Measurements from ENCODE around the gene ZNF385B.

Gene ZNF385B

DNA sequence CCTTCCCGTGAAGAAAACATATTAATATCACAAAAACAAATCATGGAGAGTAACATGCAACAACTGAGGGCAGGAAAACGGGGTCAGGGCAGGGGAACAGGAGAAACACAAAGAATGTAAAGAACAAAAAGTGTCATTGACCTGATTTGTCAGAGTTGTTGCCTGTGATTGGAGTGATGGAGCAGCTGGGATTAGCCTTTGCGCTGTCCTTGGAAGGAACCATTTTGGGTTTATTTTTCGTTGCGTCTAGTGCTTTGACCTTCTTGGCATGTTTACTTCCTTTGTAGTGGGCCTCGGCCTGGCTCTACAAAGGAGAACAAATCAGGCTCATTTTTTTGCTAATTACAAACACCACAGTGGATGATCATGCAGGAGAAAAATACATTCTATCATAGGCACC lies 378.3 kb downstream of the ZNF385B start:
- H3K27me3 ChIP-seq (ENCODE audit: insufficient read depth, low read length), result no peaks in the 10 kb centered on the region
- no peak overlapping the region for H3K27ac ChIP-seq (ENCODE audit: low read depth, low read length, poor library complexity, severe bottlenecking)
- H3K36me3 ChIP-seq (ENCODE audit: insufficient read depth, low read length), result no peaks in the 10 kb centered on the region
- H4K20me1 ChIP-seq (ENCODE audit: insufficient read depth, low read length), result no peaks in the 10 kb centered on the region
- no peaks in the 10 kb centered on the region for H3F3A ChIP-seq (ENCODE audit: insufficient read depth, low read length)
- no peak overlapping the region for H3K4me3 ChIP-seq (ENCODE audit: low read depth, low read length, poor library complexity, severe bottlenecking)
- H3K9me3 ChIP-seq (ENCODE audit: low read length), result no peaks in the 10 kb centered on the region
- no peaks in the 10 kb centered on the region for H3K4me1 ChIP-seq (ENCODE audit: insufficient read depth, low read length, severe bottlenecking)
- TF ChIP-seq EZH2 (IDR thresholded peaks at IDR 0.05; ENCODE audit: borderline replicate concordance, low read length), result no peak
- TF ChIP-seq, protein P1, sequence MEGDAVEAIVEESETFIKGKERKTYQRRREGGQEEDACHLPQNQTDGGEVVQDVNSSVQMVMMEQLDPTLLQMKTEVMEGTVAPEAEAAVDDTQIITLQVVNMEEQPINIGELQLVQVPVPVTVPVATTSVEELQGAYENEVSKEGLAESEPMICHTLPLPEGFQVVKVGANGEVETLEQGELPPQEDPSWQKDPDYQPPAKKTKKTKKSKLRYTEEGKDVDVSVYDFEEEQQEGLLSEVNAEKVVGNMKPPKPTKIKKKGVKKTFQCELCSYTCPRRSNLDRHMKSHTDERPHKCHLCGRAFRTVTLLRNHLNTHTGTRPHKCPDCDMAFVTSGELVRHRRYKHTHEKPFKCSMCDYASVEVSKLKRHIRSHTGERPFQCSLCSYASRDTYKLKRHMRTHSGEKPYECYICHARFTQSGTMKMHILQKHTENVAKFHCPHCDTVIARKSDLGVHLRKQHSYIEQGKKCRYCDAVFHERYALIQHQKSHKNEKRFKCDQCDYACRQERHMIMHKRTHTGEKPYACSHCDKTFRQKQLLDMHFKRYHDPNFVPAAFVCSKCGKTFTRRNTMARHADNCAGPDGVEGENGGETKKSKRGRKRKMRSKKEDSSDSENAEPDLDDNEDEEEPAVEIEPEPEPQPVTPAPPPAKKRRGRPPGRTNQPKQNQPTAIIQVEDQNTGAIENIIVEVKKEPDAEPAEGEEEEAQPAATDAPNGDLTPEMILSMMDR (IDR thresholded peaks at IDR 0.05; ENCODE audit: low read length), result no peak
- H3K9me2 ChIP-seq (ENCODE audit: low read depth, low read length), result no peaks in the 10 kb centered on the region
- no peak overlapping the region for H3K9ac ChIP-seq (ENCODE audit: low read length)
- H2AFZ ChIP-seq (ENCODE audit: low read length), result no peak overlapping the region
- H3K79me2 ChIP-seq (ENCODE audit: insufficient read depth, low read length), result no peaks in the 10 kb centered on the region
- no peak overlapping the region for H3K4me2 ChIP-seq (ENCODE audit: low read length)

DNA sequence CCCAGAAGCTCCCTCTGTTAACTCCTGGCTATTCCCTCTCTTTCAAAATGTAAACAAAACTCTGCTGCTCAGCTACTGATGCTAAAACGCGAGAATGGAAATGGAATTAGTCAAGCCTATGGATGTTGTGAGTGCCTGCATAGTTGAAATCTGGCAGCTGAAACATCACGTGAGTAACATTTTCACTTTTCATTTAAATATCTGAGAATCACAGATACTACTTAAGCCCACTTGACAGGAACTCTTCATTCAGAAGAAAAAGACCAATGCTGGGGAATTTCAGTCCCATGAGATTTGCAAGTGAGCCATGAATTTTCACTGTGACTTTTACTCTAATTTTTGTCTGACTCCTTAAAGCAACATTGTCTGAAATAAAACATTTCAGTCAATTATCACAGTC lies 381.5 kb downstream of the ZNF385B start:
- no peaks in the 10 kb centered on the region for H3K36me3 ChIP-seq (ENCODE audit: insufficient read depth, low read length)
- H3K4me2 ChIP-seq (ENCODE audit: low read length), result no peak overlapping the region
- no peak overlapping the region for H3K27ac ChIP-seq (ENCODE audit: low read depth, low read length, poor library complexity, severe bottlenecking)
- H3K27me3 ChIP-seq (ENCODE audit: insufficient read depth, low read length), result no peaks in the 10 kb centered on the region
- no peak overlapping the region for H3K4me3 ChIP-seq (ENCODE audit: low read depth, low read length, poor library complexity, severe bottlenecking)
- H3K79me2 ChIP-seq (ENCODE audit: insufficient read depth, low read length), result no peaks in the 10 kb centered on the region
- no peaks in the 10 kb centered on the region for H3F3A ChIP-seq (ENCODE audit: insufficient read depth, low read length)
- no peak overlapping the region for H2AFZ ChIP-seq (ENCODE audit: low read length)
- H3K4me1 ChIP-seq (ENCODE audit: insufficient read depth, low read length, severe bottlenecking), result no peaks in the 10 kb centered on the region
- no peaks in the 10 kb centered on the region for H3K9me3 ChIP-seq (ENCODE audit: low read length)
- no peaks in the 10 kb centered on the region for H3K9me2 ChIP-seq (ENCODE audit: low read depth, low read length)
- H4K20me1 ChIP-seq (ENCODE audit: insufficient read depth, low read length), result no peaks in the 10 kb centered on the region
- no peak overlapping the region for H3K9ac ChIP-seq (ENCODE audit: low read length)
- TF ChIP-seq, protein P1 (IDR thresholded peaks at IDR 0.05; ENCODE audit: low read length), result no peak
- no peak for TF ChIP-seq EZH2 (IDR thresholded peaks at IDR 0.05; ENCODE audit: borderline replicate concordance, low read length)

DNA sequence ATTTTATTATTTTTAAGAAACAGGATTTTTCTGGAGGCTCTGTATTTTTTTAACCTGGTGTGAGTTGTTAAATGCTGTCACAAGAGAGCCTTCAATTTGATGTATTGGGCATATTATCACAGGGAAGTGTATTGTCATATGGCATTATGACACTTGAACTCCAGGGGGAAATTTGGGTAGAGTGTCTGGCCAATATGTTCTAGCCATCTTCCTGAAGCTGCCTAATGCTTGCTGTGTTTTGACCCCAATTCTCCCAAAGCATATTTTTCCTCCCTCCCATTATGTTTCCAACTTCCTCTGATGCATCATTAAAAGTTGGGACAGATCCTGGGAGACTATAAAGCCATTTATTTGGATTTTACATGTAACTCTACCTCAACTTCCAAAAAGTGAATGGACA lies 382.6 kb downstream of the ZNF385B start:
- Histone ChIP-seq H3K27ac (ENCODE audit: low read depth, low read length, poor library complexity, severe bottlenecking) (no peak overlapping the region), H4K20me1 (ENCODE audit: insufficient read depth, low read length) (no peaks in the 10 kb centered on the region), H3K36me3 (ENCODE audit: insufficient read depth, low read length) (no peaks in the 10 kb centered on the region), H3F3A (ENCODE audit: insufficient read depth, low read length) (no peaks in the 10 kb centered on the region), H3K4me3 (ENCODE audit: low read depth, low read length, poor library complexity, severe bottlenecking) (no peak overlapping the region), H3K9me3 (ENCODE audit: low read length) (no peaks in the 10 kb centered on the region), H3K79me2 (ENCODE audit: insufficient read depth, low read length) (no peaks in the 10 kb centered on the region), H3K9me2 (ENCODE audit: low read depth, low read length) (no peaks in the 10 kb centered on the region), H3K4me1 (ENCODE audit: insufficient read depth, low read length, severe bottlenecking) (no peaks in the 10 kb centered on the region), H3K27me3 (ENCODE audit: insufficient read depth, low read length) (no peaks in the 10 kb centered on the region), H3K4me2 (ENCODE audit: low read length) (no peak overlapping the region), H2AFZ (ENCODE audit: low read length) (no peak overlapping the region), H3K9ac (ENCODE audit: low read length) (no peak overlapping the region)
- TF ChIP-seq EZH2 (IDR thresholded peaks at IDR 0.05; ENCODE audit: borderline replicate concordance, low read length), result no peak
- TF ChIP-seq, protein P1 (IDR thresholded peaks at IDR 0.05; ENCODE audit: low read length), result no peak

Measured in OCI-LY1 (cell line).